Amniotic epithelial cell (primary cell): ENCODE data around the gene NOC4L.

Source experiments
- DNase-seq: peaks from one replicate; pipeline ENCODE4 v3.0.0-alpha.2; 2010; ENCODE audit warnings: low read depth

Gene NOC4L

GRCh38 chr12:132156573-132157325, 12.5 kb downstream of the NOC4L start:
- DNase-seq = peak; percentile 11

GRCh38 chr12:132157733-132158409, 13.6 kb downstream of the NOC4L start:
- no peak for DNase-seq

- DNase-seq = no peak
Observed at GRCh38 chr12:132158677-132159554, 14.7 kb downstream of the NOC4L start.

- no peak for DNase-seq
Observed at GRCh38 chr12:132159555-132160003, 15.3 kb downstream of the NOC4L start.

GRCh38 chr12:132160016-132160415, 15.8 kb downstream of the NOC4L start:
- DNase-seq = no peak

- DNase-seq = no peak
Observed at GRCh38 chr12:132160601-132161035, 16.4 kb downstream of the NOC4L start.

GRCh38 chr12:132161036-132161781, 17.0 kb downstream of the NOC4L start:
- DNase-seq = peak; percentile 65

GRCh38 chr12:132161796-132162507, 17.7 kb downstream of the NOC4L start:
- no peak for DNase-seq

- DNase-seq = peak; percentile 73
Observed at GRCh38 chr12:132162508-132163031, 18.3 kb downstream of the NOC4L start.

GRCh38 chr12:132163041-132163910, 19.0 kb downstream of the NOC4L start:
- no peak for DNase-seq

- no peak for DNase-seq
Observed at GRCh38 chr12:132163911-132164288, 19.6 kb downstream of the NOC4L start.

- DNase-seq = no peak
Observed at GRCh38 chr12:132164426-132164825, 20.2 kb downstream of the NOC4L start.

GRCh38 chr12:132165584-132165983, 21.3 kb downstream of the NOC4L start:
- no peak for DNase-seq

- no peak for DNase-seq
Observed at GRCh38 chr12:132166093-132166492, 21.8 kb downstream of the NOC4L start.

GRCh38 chr12:132166801-132167591, 22.7 kb downstream of the NOC4L start:
- no peak for DNase-seq

- DNase-seq = no peak
Observed at GRCh38 chr12:132167611-132168310, 23.5 kb downstream of the NOC4L start.

- no peak for DNase-seq
Observed at GRCh38 chr12:132168311-132169031, 24.2 kb downstream of the NOC4L start.

GRCh38 chr12:132169376-132169775, 25.1 kb downstream of the NOC4L start:
- DNase-seq = no peak
